Activated T-cell treated with anti-CD3 and anti-CD28 coated beads for 24 hours (primary cell): ENCODE results near the gene TUBGCP6.

Experiments used
- DNase-seq: peaks from one replicate; pipeline ENCODE4 v3.0.0-alpha.2; 2020; ENCODE audit warnings: low read depth

The TUBGCP6 gene

DNA sequence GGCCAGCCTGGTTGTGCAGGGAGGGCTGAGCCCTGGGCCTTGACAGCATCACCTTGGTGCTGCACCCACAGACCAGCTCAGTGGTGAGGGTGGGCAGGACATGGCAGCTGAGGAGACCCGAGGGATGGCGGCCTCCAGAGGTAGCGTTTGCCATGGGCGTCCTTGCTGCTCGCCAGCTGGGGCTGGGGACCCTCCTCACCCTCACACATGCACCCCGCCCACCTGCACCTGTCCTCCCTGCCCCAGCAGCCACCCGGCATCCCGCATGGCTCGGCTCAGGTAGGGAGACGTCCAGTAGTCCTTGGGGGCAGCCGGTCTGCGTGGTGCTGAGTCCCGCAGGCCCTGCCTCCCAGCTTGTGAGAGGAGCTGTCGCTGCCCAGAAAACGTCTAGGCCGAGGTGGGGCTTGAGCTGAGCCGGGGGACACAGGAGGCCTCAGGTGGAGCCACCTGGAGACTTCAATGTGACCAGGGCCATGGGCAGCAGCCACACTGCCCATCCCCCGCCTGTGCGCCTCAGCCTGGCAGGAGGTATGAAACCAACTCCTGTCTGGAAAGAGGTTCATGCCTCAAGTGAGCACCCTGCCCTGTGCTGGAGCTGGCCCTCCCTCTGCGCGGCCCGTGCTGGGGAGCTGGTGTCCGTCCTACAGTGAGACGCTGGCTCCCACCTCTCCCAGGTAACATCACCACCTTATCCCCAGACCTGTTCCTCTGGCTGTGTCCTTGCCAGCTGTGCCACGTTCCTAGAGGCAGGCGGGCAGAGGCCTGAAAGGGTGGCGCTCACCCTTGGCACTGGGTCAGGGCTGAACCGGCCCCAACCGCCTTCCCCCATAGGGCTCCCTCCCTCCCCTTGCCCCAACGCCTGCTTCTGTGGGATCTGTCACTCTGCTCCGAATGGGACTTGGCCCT lies 62.4 kb downstream of the TUBGCP6 start:
- DNase-seq = no peak

DNA sequence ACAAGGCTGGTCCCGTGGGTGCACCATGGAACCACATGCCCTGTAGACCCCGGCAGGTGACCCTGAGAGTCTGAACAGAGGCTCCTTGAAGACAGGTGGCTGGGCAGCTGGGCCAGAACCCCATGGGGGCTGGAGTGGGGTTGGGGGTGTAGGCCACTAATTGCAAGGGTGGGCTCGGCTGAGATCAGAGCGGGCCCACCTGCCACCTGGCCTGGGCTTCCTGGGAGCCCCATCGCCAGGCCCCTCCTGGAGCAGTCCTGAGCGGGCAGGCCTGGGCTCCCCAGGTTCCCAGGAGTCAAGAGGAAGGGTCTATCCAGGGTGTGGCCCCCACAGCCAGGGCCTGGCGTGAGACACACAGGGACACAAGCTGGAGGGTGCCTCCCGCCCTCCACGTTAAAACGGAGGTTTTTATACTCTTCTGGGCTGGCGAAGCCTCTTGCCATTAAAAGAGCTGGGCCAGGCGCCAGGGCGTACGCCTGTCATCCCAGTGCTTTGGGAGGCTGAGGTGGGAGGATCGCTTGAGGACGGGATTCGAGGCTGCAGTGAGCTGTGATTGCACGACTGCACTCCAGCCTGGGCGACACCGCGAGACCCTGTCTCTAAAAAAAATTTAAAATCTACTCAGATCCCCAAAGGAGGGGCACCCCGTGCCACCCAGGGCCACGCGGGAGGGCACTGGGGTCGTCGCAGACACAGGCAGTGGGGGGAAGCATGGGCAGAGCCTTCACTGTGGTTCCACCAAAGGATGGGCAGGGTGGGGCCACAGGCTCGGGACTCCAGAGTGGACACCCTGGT lies 63.9 kb downstream of the TUBGCP6 start:
- DNase-seq = no peak

DNA sequence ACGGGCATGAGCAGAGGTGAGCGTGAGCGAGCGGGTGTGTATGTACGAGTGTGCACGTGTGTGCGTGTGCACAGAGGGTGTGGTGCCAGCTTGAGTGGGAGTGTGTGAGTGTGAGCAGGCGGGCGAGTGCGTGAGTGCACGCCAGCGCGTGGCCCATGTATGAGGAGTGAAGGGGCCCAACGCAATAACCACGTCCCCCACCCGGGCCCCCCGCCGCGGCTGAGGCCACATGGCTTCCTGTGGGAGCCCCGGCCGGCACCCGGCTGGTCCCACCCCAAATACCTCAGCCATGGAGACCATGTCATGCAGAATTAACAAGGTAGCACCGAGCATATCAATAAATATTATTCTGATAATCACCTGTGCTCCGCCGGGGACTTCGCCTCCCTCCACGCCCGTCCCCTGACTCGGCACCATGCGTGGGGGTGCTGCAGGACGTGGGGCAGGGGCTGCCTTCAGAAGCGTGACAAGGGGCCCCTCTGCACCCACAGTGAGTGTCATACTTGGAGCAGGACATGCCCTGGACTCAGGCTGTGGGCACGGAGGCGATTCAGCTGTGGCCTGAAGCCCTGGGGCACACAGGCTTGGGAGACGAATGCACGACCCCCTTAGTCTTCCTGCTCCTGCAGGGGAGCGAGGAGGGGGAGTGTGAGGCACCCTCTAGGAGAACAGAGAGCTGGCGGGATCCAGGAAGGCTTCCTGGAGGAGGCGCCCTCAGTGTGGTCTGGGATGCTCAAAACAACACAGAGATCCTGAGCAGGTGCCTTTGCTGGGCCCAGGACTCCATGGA lies 64.7 kb downstream of the TUBGCP6 start:
- no peak for DNase-seq

DNA sequence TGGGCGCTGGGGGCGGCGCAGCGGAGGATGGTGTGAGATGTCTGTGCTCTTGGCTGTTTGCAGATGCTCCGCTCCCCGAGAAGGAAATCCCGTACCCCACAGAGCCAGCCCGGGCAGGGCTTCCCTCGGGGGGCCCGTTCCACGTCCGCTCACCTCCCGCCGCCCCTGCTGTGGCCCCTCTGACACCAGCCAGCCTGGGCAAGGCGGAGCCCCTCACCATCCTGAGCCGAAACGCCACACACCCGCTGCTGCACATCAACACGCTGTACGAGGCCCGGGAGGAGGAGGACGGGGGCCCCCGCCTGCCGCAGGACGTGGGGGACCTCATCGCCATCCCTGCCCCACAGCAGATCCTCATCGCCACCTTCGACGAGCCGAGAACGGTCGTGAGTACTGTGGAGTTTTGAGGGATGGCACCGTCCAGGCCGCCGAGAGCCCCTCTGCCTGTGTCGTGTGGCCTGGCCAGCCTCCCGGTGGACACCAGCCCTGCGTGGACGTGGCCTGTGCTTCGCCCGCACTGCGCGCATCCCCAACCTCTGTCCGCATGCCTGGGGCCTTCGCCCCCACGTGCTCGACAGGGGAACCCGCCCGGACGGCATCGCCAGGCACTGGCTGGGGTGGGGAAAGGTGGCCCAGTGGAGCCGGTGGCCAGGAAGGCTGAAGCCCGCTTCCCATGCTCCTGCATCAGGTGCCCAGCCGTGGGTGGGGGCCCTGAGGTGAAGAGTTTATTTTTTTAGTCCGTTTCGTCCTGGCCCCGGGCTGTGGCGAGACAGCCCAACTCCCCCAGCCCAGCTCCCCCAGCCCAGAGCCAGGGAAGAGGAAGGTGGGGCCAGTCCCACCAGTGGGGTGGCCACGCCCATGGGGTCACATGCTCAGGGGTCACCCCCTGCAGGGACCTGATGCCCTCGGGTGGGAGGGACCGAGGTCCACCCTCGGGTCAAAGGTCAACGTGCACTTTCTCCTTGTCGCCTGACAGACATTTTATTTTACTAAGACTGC lies 65.7 kb downstream of the TUBGCP6 start:
- DNase-seq = no peak

DNA sequence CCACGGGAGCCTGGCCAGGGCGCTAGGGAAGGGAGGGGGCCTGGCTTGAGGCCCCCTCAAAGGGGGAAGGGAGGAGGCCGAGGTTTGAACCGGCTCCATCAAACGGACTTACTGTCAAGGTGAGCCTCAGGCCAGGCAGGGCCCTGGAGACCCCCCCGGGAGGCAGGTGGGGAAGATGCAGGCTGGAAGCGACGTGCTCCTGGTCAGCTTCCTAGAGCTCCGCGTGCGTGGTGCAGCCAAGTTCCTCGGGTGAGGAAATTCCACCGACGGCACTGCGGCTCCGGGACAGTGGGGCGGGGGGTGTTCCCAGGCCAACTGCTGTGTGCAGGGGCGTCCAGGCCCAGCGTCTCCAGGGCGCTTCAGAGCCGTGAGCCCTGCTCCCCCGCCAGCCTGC lies 66.4 kb downstream of the TUBGCP6 start:
- no peak for DNase-seq

DNA sequence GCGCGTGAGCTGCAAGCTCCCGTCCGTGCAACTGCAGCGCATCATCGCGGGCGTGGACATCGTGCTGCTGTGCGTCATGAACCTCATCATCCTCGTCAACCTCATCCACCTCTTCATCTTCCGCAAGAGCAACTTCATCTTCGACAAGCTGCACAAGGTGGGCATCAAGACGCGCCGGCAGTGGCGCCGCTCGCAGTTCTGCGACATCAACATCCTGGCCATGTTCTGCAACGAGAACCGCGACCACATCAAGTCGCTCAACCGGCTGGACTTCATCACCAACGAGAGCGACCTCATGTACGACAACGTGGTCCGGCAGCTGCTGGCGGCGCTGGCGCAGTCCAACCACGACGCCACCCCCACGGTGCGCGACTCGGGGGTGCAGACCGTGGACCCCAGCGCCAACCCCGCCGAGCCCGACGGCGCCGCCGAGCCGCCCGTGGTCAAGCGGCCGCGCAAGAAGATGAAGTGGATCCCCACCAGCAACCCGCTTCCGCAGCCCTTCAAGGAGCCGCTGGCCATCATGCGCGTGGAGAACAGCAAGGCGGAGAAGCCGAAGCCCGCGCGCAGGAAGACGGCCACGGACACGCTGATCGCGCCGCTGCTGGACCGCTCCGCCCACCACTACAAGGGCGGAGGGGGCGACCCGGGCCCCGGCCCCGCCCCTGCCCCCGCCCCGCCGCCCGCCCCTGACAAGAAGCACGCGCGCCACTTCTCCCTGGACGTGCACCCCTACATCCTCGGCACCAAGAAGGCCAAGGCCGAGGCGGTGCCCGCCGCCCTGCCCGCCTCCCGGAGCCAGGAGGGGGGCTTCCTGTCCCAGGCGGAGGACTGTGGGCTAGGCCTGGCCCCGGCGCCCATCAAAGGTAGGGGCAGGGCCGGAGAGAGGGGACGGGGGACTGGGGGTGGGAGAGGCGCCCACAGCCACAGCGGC lies 67.0 kb downstream of the TUBGCP6 start:
- DNase-seq = no peak

DNA sequence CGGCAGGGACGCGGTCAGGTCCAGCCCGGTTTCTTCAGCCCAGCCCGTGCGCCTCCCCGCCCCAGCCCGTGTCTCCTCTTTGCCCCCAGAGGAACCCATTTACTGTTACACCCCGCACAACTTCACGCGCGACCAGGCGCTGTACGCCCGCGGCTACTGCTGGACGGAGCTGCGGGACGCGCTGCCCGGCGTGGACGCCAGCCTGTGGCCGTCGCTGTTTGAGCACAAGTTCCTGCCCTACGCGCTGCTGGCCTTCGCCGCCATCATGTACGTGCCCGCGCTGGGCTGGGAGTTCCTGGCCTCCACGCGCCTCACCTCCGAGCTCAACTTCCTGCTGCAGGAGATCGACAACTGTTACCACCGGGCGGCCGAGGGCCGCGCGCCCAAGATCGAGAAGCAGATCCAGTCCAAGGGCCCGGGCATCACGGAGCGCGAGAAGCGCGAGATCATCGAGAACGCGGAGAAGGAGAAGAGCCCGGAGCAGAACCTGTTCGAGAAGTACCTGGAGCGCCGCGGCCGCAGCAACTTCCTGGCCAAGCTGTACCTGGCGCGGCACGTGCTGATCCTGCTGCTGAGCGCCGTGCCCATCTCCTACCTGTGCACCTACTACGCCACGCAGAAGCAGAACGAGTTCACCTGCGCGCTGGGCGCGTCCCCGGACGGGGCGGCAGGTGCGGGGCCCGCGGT lies 67.8 kb downstream of the TUBGCP6 start:
- DNase-seq = no peak

DNA sequence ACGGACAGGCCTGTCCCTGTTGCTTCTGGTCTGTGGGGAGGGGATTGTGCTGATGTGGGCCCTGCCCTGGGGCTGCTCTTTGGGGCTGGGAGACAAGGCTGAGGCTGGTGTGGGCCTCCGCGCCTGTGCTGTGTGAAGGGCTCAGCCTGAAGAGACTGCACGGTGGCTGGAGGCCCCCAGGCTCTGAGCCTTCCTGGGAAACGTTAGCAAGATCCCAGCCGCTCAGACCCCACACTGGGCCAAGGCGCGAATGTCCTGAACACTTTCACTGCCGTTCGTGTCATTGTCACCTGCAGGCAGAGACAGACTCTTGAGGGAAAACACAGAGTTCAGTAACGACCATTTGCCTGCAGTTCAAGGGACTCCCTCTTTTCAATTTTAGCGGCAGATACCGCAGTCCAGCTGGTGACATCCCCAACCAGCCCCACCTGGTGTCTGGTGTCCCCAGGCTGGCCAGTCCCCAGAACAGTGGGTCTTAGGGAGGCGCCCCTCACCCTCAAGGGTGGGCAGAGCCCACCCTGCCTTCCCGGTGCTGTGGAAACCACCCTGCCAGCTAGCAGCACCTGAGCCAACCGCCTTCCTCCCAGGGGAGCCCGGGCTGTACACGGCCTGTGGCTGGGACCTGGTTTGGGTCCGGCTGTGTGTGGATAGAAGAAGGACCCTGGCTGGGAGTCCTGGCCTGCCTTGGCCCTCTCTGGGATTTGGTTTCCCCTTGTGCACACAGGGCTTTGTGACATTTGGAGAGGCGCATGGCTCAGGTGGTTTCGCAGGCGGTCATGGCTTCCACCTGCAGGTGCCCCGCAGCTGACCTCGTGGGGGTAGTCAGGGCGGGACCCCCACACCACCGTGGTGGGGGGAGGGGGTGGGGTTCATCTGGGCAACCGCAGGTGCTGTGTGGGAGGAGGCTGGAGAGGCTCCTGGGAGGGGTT lies 68.6 kb downstream of the TUBGCP6 start:
- no peak for DNase-seq

DNA sequence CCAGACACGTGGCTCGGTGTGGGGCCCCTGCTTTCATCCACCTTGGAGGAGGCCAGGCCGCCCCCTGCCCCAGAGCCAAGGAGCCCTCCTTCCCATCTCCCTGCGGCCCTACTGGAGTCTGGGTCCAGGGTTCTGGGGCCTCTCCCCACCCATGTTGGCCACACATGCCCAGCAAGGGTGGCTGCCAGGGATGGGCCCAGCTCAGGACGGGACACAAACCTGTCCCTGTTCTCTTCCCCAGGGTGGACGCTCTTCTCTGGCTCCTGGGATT lies 69.7 kb downstream of the TUBGCP6 start:
- DNase-seq = no peak

DNA sequence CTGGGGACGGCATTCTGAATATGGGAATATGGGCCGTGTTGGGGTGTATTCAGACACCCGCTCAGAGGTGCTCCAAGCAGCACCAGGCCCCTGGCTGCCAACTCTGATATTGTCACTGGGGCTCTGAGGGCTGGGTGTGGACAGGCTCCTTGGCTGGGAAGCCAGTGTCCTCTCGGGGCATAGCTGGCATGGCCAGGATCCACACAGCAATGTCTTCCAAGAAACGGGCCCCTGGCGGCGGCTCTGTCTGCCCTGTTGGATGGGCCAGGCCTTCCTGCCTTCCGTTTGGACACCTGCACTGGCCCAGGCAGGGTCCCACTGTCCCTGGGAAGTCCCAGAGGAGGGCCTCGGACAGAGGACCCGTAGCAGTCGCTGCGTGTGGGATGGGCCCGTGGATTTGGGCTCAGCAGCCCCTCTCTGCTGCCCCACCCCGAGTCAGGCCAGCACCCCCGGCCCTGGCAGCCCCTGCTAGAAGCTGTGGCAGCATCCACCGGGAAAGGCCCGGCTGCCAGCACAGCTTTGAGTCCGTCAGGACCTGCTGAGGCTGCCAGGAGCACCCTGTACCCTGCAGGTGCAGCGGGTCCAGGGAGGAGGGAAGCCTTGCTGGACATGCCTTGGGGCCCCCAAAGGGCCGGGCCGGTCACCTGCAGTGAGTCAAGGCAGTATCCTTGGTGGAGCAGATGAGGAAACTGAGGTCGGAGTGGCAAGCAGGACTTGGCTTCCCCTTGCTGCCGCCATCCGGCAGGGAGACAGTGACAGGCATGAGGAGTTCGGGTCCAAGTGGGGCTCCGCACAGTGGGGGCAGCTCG lies 70.2 kb downstream of the TUBGCP6 start:
- no peak for DNase-seq

DNA sequence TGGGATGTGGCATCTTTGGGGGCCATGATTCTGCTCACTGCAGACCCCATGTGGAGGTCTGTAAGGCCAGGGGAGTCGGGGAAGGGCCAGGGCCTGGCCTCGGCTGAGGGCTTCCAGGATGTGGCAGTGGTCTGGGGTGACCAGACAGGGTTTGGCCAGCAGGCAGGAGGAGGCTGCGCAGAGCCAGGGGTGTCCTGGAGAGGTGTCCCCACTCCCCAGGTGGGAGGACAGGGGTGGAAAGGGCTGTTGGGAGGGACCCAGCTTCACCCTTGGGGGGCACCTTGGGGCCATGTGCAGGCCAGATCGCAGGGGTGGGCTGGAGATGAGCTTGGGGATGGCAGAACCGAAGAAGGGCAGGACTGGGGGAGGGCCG lies 70.9 kb downstream of the TUBGCP6 start:
- no peak for DNase-seq

DNA sequence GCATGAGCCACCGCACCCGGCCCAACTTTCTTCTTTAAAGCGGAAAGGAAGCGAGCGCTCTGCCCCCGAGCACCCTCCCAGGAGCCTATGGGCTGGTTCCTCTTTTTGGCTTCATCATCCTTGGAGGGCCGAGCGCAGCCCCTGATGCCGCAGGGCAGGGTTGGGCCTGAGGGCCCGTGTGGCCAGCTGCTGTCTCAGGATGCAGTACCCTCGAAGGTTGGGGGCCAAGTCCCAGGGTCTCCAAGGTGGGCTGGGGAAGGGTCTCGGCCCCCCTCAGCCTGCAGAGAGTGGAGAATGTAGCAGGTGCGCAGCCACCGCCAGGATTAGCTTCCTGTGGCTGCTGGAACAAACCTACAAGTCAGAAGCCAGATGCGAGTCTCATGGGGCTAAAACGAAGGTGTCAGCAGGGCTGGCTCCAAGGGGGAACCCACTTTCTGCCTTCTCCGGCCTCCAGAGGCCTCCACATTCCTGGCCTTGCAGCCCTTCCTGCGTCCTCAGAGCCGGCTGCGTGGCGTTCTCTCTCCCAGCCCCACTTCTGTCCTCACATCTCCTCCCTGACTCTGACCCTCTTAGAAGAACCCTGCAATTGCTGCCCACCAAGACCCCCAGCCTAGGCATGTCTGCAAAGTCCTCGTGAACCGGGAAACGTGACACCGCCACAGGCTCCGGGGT lies 71.4 kb downstream of the TUBGCP6 start:
- no peak for DNase-seq

DNA sequence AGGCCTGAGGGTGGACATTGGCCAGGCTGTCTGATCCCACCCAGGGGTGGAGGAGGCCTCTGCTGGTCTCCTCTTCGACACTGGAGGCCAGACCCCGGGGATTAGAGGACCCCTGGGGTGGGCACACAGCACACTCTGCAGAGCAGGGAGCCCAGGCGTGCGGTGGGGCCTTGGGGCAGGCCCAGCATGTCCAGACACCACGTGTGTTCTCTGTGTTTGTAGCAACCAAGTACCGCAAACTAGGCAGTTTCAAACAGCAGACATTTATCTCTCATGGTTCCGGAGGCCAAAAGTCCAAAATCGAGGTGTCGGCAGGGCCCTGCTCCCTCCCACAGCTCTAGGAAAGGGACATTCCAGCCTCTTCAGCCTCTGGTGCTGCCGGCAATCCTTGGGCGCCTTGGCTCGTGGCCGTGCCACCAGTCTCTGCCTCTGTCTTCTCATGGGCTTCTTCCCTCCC lies 72.8 kb downstream of the TUBGCP6 start:
- DNase-seq = no peak

DNA sequence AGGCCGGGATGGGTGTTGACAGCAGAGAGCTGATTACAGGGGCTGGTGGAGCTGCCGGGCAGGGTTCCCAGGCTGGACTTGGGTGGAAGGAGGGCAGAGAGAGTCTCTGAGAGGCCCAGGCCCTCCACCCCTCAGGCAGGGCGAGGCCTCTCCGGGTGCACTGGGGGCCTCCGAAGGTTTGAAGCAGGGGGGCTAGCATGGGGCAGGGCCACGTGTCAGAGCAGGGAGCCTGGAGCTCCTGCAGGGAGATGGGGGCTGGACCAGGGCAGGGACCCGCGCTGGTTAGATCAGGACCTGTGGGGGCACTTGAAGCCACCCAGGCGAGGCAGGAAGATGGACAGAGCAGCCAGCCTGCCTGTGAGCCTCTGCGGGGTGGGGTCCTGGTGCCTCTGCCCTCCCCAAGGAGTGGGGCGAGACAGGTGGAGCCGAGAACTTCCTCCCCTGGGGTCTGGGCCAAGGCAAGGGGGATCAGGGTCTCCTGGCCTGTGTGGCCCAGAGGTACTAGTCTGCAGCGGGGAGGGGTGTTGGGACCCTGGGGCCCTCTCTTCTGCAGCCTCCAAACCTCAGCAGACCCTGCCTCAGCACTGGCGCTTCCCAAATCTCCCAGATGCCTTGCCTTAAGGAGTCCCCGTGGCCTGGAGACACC lies 73.4 kb downstream of the TUBGCP6 start:
- DNase-seq = no peak

DNA sequence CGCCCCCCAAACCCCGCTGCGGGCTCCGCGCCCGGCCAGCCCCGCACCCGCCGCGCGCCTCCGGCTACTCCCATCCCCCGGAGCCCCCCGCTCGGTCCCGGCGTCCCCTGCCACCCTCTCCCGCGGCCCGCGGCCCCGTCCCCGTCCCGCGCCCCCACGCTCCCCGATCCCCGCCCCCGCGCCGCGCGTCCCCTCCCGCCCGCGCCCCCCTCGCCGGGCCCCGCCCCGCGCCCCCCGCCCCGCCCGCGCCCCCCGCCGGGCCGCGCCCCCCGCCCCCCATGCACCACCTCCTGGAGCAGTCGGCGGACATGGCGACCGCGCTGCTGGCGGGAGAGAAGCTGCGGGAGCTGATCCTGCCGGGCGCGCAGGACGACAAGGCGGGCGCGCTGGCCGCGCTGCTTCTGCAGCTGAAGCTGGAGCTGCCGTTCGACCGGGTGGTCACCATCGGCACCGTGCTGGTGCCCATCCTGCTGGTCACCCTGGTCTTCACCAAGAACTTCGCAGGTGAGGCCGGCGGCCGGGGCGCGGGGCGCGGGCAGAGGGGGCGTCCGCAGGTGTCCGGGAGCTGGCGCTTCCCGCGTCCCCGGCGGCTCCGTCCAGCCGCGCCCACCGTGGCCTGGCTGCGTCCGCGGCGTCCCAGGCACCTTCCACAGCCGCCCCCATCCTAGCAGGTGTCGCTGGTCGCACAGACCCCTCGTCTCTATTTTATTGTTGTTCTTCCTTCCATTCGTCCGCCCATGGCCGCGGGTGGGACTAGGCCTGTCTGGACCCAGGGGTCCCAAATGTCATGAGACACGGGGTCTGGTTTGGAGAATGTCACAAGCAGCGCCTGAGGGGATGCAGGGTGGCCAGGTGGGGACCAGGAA lies 74.1 kb downstream of the TUBGCP6 start, which contains the start of gene PANX2:
PANX2 (plus strand) TSS at position 279 of the 866 bp plus-strand sequence; CDS start at position 279, 0 bp downstream.
- DNase-seq = no peak
